ENCODE data around the gene ATP5IF1.

ATP5IF1 gene

DNA sequence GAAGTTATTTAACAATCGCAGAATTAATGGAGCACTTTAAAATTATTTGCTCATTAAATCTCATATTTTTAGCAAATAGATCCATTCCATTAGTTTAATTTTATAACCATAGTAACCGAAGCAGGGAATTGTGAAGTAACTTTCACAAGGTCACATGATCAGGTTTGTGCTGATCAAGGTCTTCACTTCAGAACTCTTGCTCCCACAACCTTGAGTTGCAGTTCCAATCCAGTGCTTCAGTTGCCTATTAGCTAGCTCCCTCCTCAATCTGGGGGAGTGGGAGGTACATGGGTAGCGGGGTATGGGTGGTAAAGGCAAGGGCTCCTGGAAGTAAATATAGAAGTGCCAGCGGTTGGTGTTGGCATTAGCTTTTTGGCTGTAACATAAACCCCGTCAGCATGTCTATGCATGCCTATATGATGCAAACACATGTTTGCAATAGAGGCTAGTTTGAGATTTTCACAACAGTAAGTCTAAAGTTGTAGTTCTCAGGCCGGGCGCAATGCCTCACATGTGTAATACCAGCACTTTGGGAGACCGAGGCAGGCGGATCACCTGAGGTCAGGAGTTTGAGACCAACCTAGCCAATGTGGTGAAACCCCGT lies 5.8 kb downstream of the ATP5IF1 start:
- no peak overlapping the region for H3K4me3 ChIP-seq (ENCODE audit: low read length)
- no peaks in the 10 kb centered on the region for H3K9me3 ChIP-seq (ENCODE audit: insufficient read depth, low read depth, low read length)
- H3K4me1 ChIP-seq (ENCODE audit: insufficient read depth, low read length) = peaks cover 12% of the 10 kb centered on the region; the same call in 1 of the 2 replicates
- no peak overlapping the region for H3K27ac ChIP-seq (ENCODE audit: low read length)
- no peaks in the 10 kb centered on the region for H3K27me3 ChIP-seq (ENCODE audit: insufficient read depth, low read length)
- no peak overlapping the region for H3K9ac ChIP-seq (ENCODE audit: low read depth, low read length)
- H3K36me3 ChIP-seq (ENCODE audit: insufficient read depth, low read depth, low read length) = peaks cover 20% of the 10 kb centered on the region

DNA sequence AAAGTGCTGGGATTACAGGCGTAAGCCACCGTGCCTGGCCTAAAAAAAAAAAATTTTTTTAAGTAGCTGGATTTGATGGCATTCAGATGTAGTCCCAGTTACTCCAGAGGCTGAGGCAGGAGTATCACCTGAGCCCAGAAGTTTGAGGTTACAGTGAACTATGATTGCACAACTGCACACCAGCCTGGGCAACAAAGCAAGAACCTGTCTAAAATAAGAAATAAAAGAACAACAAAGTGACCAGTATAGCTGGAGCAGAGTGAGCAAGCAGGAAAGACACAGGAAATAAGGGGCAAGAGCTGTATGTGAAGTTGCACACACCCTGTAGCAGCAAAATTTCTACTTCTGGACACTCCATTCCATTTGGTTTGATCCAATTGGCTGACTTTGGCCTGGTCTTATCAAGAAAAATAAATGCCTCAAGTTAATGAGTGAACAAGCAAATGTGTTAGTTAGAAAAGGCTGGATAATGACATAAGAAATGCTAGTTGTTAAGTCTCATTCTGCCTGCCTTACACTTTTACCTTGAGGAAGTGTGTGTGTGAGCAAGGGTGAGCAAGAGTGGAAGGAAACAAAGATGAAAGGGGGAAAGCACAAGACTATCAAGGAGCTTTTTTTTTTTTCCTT lies 7.9 kb downstream of the ATP5IF1 start:
- Histone ChIP-seq H3K4me1 (ENCODE audit: insufficient read depth, low read length) (peaks cover 6% of the 10 kb centered on the region; the same call in 1 of the 2 replicates), H3K27me3 (ENCODE audit: insufficient read depth, low read length) (no peaks in the 10 kb centered on the region), H3K27ac (ENCODE audit: low read length) (no peak overlapping the region), H3K9me3 (ENCODE audit: insufficient read depth, low read depth, low read length) (no peaks in the 10 kb centered on the region), H3K9ac (ENCODE audit: low read depth, low read length) (no peak overlapping the region), H3K36me3 (ENCODE audit: insufficient read depth, low read depth, low read length) (peaks cover 8% of the 10 kb centered on the region; the same call in 1 of the 2 replicates), H3K4me3 (ENCODE audit: low read length) (no peak overlapping the region)

DNA sequence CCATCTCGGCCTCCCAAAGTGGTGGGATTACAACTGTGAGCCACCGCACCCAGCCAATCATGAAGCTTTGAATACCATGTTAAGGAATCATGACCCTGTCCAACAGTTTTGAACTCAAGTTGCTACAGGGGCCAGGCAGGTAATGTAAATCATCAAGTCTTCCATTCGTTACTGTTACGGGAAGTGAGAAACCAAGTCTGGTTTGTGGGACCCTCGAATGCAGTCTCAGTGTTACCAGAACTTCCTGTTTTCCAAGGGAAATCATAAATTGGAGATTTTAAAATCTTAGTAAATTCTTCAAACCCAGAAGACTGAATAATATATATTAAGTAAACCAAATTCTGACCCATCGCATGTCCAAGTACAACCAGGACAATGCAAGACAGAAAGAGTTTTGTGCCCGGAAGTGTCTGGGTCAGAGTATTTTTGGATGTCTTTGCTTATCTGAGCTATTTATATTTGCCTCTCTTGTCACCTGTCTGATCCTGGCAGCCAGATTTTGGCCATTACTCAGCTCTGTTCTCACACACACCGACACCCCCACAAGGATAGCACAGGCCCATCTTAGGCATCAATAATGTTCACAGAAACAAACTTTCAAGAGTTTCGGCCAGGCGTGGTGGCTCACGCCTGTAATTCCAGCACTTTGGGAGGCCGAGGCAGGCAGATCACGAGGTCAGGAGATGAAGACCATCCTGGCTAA lies 8.8 kb downstream of the ATP5IF1 start:
- no peak overlapping the region for H3K27ac ChIP-seq (ENCODE audit: low read length)
- no peaks in the 10 kb centered on the region for H3K9me3 ChIP-seq (ENCODE audit: insufficient read depth, low read depth, low read length)
- no peak overlapping the region for H3K4me3 ChIP-seq (ENCODE audit: low read length)
- H3K4me1 ChIP-seq (ENCODE audit: insufficient read depth, low read length) = peaks cover 13% of the 10 kb centered on the region
- no peak overlapping the region for H3K9ac ChIP-seq (ENCODE audit: low read depth, low read length)
- peaks cover 8% of the 10 kb centered on the region; the same call in 1 of the 2 replicates for H3K36me3 ChIP-seq (ENCODE audit: insufficient read depth, low read depth, low read length)
- H3K27me3 ChIP-seq (ENCODE audit: insufficient read depth, low read length) = no peaks in the 10 kb centered on the region

DNA sequence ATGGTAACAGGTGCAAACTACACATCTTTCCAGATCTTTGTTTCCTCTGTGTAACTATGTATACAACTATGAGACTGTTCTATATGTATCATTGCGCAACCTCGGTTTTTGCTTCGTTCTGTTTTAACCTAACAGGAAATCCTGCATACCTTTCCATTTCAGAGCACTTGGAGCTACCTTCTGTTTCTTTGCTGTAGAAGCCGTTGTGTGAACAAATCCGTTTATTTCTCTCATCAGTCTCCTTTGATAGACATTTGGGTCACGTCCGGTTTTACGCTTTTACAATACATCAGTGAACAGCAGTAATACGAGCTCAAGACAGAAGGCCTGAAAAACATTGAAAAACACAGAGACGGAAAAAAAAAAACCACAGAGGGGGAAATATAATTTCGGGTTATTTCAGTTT lies 10.5 kb downstream of the ATP5IF1 start:
- Histone ChIP-seq H3K27me3 (ENCODE audit: insufficient read depth, low read length) (no peaks in the 10 kb centered on the region), H3K4me3 (ENCODE audit: low read length) (peak overlapping the region; percentile 77), H3K4me1 (ENCODE audit: insufficient read depth, low read length) (peaks cover 16% of the 10 kb centered on the region), H3K36me3 (ENCODE audit: insufficient read depth, low read depth, low read length) (peaks cover 4% of the 10 kb centered on the region; the same call in 1 of the 2 replicates), H3K9me3 (ENCODE audit: insufficient read depth, low read depth, low read length) (no peaks in the 10 kb centered on the region), H3K9ac (ENCODE audit: low read depth, low read length) (peak overlapping the region; percentile 79; the same call in 1 of the 2 replicates), H3K27ac (ENCODE audit: low read length) (no peak overlapping the region)

DNA sequence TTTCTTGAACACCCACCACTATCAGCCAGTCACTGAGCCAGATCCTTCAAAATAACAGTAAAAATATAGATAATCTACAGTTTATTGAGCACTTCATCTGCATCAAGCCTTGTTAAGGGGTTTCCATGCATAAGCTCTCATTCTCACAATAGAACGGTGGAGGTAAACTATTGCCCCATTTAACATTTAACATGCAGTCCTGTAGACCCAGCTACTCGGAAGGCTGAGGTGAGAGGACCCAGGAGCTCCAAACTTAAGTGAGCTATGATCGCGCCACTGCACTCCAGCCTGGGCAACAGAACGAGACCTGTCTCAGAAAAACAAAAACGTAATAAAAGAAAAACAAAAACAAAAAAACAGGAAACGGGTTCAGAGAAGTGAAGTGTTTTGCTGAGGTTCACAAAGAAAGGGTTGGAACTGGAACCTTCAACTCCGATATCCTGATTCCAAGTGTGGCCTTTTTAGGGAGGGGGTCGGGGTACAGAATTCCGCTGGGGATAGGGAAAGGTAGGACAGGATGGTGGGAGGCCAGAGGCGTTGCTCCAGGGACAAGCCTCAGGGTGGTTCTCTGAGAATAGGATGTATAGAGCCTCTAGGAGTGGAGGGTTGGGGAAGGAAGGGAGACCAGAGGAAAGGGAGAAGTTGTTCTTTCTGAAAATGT lies 11.8 kb downstream of the ATP5IF1 start:
- no peaks in the 10 kb centered on the region for H3K9me3 ChIP-seq (ENCODE audit: insufficient read depth, low read depth, low read length)
- peak overlapping the region; percentile 77 for H3K4me3 ChIP-seq (ENCODE audit: low read length)
- H3K36me3 ChIP-seq (ENCODE audit: insufficient read depth, low read depth, low read length) = peaks cover 3% of the 10 kb centered on the region; the same call in 1 of the 2 replicates
- peak overlapping the region; percentile 27; the same call in 1 of the 2 replicates for H3K9ac ChIP-seq (ENCODE audit: low read depth, low read length)
- H3K4me1 ChIP-seq (ENCODE audit: insufficient read depth, low read length) = peaks cover 16% of the 10 kb centered on the region
- H3K27me3 ChIP-seq (ENCODE audit: insufficient read depth, low read length) = no peaks in the 10 kb centered on the region
- no peak overlapping the region for H3K27ac ChIP-seq (ENCODE audit: low read length)

DNA sequence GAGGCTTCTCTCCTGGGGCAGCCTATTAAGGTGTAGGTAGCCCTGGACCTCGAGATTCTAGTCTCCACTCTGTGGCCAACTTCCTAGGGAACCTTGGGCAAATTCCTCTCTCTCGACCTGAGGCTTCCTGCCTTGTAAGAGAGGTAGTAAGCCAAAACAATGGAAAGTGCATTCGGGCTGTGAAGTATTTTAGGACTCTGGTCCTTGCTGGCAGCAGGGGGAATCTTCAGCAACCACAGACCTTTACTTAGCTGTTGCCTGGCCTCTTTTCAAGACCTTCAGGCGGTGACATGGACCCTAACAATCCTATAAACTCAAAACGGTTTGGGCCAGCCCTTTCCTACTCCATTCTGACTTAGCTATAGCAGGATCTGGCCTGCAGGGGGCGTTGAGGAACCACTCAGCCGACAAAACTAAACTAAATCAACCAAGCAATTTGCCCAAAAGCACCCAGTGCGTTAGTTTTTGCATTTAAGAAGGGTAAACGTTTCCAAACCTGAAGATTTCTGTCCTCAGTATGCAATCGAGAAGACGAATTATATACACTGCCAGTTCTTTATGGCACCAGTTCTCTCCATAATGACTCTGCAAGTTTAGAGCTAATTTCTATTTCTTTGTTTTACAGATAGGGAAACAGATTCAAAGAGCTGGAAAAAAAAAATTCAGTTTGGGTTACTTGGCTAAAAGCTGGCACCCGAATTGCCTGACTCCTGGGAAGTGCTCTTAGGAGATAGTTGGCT lies 12.5 kb downstream of the ATP5IF1 start:
- Histone ChIP-seq H3K9ac (ENCODE audit: low read depth, low read length) (peak overlapping the region; percentile 59; the same call in 1 of the 2 replicates), H3K4me1 (ENCODE audit: insufficient read depth, low read length) (peaks cover 16% of the 10 kb centered on the region), H3K4me3 (ENCODE audit: low read length) (peak overlapping the region; percentile 52)

DNA sequence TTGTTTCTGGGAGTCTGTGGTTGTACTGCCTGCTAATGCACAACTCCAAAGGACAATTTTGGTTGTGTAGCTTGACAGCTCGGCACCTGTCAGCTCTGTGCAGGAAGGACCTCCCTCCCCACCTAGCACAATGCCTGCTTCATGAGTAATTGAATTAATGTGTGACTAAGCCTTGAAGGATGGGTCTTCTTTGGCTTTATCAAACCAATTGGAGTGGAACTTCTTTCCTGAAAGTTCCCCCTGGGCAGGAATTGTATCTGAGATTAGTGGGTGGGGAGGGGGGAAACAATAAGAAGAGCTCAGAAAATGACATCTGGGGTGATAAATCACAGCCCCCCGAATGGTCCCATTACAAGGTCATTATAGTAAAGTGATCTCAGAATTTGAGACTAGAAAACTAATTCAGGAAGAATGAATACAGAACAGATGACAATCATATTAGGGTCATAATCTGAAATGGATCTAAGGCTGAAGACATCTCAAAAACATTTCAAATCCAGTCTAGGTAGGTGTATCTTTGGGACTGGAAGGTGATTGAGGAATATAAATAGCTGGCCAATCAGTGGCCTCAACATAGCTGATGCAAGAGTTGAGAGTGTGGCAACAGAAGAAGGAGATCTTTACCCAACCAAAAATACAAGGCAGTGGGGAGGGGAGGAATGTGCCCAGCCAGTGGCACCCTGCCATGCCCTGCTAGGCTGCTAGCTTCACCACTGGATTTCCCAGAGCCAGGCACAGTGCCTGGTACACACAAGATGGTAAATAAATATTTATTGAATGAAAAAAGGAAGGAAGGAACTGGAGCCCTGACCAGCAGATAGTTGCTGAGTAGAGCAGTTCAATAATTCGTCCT lies 13.3 kb downstream of the ATP5IF1 start:
- Histone ChIP-seq H3K36me3 (ENCODE audit: insufficient read depth, low read depth, low read length) (no peaks in the 10 kb centered on the region), H3K9ac (ENCODE audit: low read depth, low read length) (peak overlapping the region; percentile 59; the same call in 1 of the 2 replicates), H3K4me3 (ENCODE audit: low read length) (peak overlapping the region; percentile 52; the same call in 1 of the 2 replicates), H3K4me1 (ENCODE audit: insufficient read depth, low read length) (peaks cover 16% of the 10 kb centered on the region), H3K9me3 (ENCODE audit: insufficient read depth, low read depth, low read length) (no peaks in the 10 kb centered on the region), H3K27me3 (ENCODE audit: insufficient read depth, low read length) (no peaks in the 10 kb centered on the region), H3K27ac (ENCODE audit: low read length) (no peak overlapping the region)

More for the DNA sequence above, 12.5 kb downstream of the ATP5IF1 start:
- H3K36me3 ChIP-seq (ENCODE audit: insufficient read depth, low read depth, low read length) = no peaks in the 10 kb centered on the region; the same call in 1 of the 2 replicates
- no peaks in the 10 kb centered on the region for H3K27me3 ChIP-seq (ENCODE audit: insufficient read depth, low read length)
- H3K9me3 ChIP-seq (ENCODE audit: insufficient read depth, low read depth, low read length) = no peaks in the 10 kb centered on the region
- H3K27ac ChIP-seq (ENCODE audit: low read length) = no peak overlapping the region

DNA sequence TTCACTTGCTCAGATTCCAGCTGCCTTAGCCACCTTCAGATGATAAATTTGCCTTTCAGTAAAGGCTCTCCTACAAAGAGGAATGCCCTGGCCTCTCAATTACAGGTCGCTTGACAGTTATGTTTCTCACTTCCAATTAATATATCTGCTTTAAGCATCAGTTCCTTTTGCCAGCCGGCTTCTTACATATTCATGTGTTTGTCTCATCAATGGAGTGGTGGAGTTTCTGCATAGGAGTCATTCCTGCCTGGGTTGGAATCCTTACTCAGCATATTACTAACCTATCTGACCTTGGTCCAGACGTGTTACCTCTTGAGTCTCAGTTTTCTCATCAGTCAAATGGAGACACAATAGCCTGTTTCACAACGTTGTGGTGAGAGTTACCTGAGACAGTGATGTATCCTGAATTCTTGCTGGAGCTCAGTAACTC lies 14.0 kb downstream of the ATP5IF1 start:
- Histone ChIP-seq H3K36me3 (ENCODE audit: insufficient read depth, low read depth, low read length) (no peaks in the 10 kb centered on the region), H3K4me3 (ENCODE audit: low read length) (no peak overlapping the region), H3K4me1 (ENCODE audit: insufficient read depth, low read length) (peaks cover 16% of the 10 kb centered on the region), H3K27me3 (ENCODE audit: insufficient read depth, low read length) (no peaks in the 10 kb centered on the region), H3K27ac (ENCODE audit: low read length) (no peak overlapping the region), H3K9me3 (ENCODE audit: insufficient read depth, low read depth, low read length) (no peaks in the 10 kb centered on the region), H3K9ac (ENCODE audit: low read depth, low read length) (peak overlapping the region; percentile 18; the same call in 1 of the 2 replicates)

DNA sequence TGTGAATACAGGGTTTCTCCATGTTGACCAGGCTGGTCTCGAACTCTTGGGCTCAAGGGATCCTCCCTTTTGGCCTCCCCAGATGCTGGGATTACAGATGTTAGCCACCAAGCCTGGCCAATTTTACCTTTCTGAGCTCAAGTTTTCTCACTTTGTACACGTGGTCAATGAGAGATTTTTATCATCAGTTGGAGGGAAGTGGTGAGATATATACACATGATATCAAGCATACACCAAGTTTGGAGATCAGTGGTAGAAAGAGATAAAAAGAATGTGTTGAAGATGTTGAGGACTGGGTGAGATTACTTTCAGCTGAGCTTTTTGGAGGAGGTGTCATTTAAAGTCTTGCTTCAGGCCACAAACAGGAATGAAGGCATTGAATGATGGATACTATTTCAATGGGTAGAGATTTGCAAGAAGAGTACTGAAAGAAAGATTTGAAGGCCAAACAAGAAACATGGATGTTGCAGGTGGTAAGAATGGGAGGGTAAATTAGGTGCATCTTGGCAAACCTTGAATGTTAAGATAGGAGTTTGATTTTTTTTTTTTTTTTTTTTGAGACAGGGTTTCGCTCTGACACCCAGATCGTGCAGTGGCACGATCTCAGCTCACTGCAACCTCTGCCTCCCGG lies 20.4 kb downstream of the ATP5IF1 start:
- H3K27ac ChIP-seq (ENCODE audit: low read length) = no peak overlapping the region
- H3K9ac ChIP-seq (ENCODE audit: low read depth, low read length) = no peak overlapping the region
- no peaks in the 10 kb centered on the region for H3K36me3 ChIP-seq (ENCODE audit: insufficient read depth, low read depth, low read length)
- 0 out of 2 replicates have a peak, but pooled peaks cover 2% of the 10 kb centered on the region for H3K4me1 ChIP-seq (ENCODE audit: insufficient read depth, low read length)
- H3K27me3 ChIP-seq (ENCODE audit: insufficient read depth, low read length) = no peaks in the 10 kb centered on the region
- no peaks in the 10 kb centered on the region for H3K9me3 ChIP-seq (ENCODE audit: insufficient read depth, low read depth, low read length)
- H3K4me3 ChIP-seq (ENCODE audit: low read length) = no peak overlapping the region

DNA sequence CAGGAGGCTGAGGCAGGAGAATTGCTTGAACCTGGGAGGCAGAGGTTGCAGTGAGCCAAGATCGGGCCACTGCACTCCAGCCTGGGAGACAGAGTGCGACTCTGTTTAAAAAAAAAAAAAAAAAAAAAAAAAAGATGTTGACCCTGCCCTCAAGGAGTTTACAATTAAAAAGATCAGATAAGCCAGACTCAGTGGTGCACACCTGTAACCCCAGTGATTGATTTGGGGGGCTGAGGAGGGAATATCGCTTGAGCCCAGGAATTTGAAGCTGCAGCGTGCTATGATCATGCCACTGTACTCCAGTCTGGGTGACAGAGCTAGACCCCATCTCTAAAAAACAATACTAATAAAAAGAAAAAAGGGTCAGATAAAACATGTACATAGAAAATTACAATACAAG lies 21.8 kb downstream of the ATP5IF1 start:
- H3K27ac ChIP-seq (ENCODE audit: low read length) = no peak overlapping the region

More for the DNA sequence above, 21.8 kb downstream of the ATP5IF1 start:
- Histone ChIP-seq H3K9ac (ENCODE audit: low read depth, low read length) (no peak overlapping the region), H3K27me3 (ENCODE audit: insufficient read depth, low read length) (no peaks in the 10 kb centered on the region), H3K4me3 (ENCODE audit: low read length) (no peak overlapping the region), H3K4me1 (ENCODE audit: insufficient read depth, low read length) (0 out of 2 replicates have a peak, but pooled peaks cover 2% of the 10 kb centered on the region), H3K36me3 (ENCODE audit: insufficient read depth, low read depth, low read length) (no peaks in the 10 kb centered on the region), H3K9me3 (ENCODE audit: insufficient read depth, low read depth, low read length) (no peaks in the 10 kb centered on the region)
